RPMI8226 (cell line): ENCODE data around the gene HOXB7.

Experiments
- DNase-seq: peaks from one replicate; pipeline ENCODE4 v3.0.0-alpha.2; 2015

Gene HOXB7

DNA sequence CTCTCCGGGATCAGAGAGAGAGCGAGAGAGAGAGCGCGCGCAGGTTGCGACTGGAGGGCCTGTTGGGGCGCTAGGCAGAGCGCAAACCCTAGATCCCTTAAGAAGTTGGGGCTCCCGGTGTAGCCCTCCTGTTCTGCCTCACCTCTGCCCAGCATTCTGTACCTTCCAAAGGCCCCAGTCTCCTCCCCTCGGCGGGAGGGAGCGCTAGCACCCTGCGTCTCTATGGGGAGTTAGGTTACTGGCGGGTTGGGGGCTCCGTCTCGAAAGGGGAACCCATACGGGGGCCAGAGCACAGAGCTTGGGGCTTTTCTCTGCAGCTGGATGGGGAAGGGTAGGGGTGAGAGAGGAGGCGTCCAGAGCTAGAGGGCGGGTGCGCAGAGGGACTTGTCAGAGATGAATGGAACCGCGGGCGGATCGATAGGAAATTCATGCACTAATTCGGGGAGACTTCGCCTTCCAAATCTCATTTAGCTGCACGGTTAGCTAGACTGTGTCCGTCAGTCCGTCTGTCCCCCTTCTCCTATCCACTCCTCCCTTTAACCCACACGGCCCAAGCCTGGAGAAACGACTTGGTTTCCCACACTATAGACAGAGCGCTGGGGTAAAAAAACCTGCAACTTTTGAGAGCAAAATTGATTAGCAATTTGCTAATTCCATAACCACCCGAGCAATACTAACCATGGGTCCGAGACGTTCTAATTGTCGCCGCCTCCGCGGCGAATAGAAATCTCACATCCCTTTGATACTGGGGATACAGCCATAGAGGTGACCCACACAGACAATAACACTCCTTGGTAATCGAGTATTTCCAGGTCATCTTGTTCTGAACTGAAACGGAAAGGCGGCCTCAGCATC, 32.0 kb downstream of the HOXB7 start:
- DNase-seq, result peak; percentile 32

DNA sequence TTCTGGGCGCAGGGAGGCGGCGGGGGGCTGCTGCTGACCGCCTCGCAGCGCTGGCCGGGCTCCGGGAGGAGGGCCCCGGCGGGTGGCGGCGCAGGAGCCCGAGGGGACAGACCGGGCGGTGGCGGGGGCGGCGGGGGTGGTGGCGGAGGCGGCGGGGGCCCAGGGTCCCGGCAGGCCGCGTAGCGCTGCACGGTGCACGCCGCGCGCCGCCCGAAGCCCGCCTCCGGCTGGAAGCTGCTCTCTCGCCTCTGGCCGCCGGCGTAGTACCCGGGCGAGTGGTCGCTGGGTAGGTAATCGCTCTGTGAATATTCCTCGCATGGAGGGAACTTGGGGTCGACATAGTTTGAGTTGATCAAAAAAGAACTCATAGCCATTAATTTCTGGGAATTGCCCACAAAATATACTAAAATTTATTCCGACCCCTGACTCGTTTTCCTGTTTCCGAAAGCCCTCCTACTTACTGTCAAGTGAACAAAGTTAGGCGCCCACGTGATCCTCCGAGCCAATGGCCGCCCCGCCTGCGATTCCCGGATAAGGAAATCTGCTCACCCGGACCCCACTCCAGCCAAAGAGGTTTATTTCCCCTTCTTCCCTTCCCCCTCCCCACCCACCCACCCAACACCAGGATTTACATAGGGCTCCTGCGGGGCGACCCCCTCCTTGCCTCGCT, 32.7 kb downstream of the HOXB7 start, which contains the start of gene HOXB4:
Gene HOXB4 (minus strand): TSS at position 405 of the 670 bp plus-strand sequence. CDS start 31 bp downstream, at position 374.
- peak; percentile 69 for DNase-seq

DNA sequence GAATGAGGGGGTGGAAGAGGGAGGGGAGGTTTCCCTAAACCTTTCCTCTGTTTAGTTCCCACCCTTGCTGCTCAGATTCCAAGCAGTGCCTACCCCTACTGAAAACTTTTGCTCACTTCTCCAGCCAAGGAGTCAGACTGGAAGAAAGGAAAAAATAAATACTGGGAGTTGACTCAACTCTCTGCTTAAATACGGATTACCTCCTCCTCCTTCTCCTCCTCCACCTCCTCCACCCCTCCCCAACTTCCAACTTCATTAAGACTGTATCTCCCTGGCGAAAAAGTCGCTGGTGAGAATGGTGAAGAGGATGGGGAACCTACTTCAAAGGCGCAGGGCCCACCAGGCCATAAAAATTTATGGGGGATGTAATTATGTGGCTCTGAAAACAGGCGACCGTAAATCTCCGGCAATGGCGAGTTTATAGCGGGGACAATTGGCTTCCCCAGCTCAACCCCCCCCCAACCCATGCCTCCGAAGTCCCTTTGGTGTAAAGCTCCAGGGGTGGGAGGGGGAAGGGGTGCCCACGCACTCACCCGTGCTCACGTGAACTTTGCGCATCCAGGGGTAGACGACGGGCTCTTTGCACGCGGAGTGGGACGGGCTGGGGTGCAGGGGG, 33.4 kb downstream of the HOXB7 start:
- no peak for DNase-seq

DNA sequence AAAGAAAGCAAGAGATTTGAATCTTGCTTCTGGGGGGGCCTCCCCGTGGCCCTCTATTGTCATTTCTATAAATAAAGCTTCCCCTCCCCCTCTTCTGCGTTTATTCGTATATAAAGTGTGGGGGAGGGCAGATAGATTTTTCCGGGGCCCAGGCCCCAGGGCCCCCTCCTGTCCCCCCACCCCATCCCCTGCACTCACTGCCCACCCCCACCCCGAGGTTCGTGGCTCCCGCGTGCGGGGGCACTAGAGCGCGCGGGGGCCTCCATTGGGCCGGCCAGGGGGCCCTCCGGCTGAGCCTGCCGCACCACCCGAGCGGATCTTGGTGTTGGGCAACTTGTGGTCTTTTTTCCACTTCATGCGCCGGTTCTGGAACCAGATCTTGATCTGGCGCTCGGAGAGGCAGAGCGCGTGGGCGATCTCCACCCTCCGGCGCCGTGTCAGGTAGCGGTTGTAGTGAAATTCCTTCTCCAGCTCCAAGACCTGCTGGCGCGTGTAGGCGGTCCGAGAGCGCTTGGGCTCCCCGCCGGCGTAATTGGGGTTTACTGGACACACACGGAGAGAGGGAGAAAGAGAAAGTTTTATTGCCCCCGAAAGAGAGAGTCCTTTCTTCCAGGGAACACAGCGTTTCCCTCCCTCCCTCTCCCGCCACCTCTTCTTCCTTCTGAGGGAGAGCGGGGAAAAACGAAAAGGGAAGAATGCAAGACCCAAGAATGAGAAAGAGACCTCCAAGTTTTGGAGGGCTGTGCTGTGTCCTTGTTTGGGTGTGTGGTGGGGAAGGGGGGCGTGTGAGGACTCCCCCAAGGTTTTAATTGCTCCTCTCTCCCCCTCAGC, 34.1 kb downstream of the HOXB7 start:
- no peak for DNase-seq

DNA sequence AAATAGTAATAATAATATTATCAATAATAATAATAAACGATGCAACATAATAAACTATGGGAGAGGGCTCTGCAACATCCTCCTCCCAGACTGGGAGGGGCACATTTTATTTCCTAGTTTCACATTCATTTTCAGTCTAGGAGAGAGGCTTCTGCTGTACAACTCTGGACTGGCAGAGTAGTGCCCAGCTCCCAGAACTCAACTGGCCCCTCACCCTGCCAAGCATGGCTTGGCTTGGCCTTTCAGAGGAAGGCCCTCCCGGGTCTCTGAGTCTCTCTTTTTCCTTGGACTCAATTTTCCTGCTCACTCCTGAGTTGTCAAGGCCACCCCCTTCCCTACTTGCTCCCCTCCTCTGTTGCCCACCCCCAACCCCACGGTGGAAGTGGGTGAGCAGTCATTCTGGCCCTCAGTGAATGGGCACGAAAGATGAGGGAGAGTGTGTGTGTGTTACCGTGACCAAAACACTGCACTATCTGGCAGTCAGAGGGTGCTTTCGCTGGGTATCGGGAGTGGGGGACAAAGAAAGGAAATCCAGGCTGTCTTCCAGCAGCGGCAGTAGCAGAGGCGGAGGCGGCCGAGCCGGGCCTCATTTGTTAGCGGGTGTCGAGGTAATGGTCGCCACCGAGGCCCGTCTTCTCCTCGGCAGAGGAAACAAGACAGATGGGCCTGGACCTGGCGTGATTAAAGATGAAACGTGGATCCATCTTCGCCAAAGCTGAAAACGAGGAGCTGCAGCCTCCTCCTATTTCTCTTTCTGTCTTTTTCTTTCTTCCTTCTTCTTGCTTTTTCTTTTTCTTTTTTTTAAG, 34.9 kb downstream of the HOXB7 start:
- DNase-seq, result no peak

DNA sequence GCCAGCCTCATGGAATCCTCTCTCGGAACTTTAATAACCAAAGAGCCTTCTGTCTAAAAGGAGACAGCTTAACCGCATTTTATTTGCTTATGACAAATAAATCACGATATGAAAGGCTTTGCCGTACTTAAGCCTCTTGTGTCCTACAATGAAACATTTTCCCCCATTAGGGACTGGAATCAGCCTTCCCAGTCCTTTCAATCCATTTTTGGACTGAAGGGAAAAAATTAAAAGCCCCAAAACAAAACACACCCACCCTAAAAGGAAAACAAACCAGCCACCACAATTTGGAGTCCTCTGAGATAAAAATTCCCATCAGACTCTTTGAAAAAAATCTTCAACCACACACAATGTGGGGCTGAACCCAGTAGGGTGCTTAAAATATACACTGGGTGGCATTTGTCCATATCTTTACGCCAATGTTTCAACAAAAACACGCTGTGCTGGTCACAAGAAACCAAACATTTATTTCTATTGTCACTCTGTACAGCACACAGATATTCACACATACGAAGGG, 35.7 kb downstream of the HOXB7 start:
- no peak for DNase-seq

DNA sequence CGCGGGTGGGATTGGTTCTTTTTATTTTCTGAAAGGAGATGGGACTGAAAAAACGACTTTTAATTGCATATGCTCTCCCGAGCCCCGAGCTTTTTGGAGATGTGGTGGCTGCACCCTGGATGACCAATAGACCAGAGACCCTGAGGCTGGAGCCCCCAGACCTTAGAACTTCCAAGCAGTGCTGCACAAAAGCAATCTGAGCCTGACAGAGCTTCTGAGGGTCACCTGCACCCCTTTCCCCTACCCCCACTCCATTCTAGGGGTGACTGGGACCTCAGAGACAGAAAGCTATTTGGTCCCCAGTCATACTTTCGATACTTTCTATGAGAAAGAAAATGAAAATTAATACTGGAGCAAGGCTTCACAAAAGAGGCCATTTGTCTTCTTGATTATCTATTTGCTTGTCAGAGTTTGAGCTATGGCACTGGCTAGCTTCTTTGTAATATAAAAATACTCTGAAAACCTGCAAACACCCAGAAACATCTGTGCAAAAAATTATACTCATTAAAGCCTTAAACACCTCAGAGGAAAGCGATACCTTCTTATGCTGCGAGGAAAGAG, 36.2 kb downstream of the HOXB7 start:
- DNase-seq, result no peak

DNA sequence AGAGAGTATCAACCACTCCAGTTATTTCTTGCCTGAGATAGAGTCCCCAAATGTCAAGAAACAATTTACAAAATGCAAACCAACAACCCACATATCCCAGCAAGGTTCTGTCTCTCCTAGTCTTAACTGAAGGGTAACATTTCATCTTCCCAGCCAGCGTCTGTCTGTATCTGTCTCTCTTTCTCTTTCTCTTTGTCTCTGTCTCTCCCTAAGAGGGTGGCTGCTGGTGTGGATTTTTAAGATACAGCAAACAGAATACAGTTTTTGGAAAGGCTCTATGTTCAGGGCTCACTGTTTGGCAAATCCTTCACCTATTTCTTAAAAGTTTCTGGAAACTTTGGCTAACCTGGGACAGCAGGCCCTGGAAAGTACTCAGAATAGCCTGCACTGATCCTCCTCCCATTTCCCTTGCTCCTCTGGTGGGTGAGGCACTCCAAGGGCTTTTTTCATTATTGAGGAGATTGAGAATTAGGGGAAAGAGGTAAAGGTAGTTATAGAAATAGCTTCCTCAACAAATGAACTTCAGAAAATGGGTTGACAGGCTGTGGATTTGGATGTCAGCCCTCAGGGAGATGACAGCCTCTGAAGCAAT, 38.9 kb downstream of the HOXB7 start:
- no peak for DNase-seq

DNA sequence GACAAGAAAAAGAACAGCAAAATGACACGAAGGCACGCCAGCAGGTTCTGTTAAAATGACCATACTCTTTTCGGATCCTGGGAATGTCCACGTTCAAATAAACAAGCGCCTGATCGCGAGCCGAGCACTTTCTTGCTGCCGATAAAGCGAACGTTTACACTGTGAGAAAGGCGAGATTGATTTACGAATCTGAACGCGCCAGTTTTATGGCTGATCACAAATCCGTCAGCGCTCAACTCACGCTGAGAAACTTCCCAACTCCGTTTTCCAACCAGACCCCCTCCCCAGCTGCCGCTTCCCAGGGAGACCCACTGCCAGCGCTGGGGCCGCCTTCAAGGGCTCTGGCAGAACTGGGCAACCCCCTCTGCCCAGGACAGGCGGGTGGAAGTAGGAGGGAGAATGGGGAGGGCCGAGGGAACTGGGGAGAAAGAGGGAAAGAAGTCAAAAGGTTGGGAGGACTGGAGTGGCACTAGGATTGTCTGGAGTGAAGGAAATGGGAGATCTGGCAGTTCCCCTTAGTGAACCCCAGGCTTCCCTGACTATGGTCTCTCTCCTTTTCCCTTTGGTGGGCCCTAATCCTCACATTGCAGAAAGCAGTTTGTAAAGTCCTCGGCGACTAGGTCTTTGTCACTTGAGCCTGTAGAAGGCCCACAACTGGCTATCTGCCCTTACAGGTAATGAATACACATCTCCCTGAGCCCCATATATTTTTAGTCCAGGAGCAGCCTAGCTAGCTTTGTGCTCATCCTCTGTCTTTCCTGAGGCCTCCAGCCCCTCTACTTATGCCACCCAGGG, 39.6 kb downstream of the HOXB7 start:
- DNase-seq, result no peak

DNA sequence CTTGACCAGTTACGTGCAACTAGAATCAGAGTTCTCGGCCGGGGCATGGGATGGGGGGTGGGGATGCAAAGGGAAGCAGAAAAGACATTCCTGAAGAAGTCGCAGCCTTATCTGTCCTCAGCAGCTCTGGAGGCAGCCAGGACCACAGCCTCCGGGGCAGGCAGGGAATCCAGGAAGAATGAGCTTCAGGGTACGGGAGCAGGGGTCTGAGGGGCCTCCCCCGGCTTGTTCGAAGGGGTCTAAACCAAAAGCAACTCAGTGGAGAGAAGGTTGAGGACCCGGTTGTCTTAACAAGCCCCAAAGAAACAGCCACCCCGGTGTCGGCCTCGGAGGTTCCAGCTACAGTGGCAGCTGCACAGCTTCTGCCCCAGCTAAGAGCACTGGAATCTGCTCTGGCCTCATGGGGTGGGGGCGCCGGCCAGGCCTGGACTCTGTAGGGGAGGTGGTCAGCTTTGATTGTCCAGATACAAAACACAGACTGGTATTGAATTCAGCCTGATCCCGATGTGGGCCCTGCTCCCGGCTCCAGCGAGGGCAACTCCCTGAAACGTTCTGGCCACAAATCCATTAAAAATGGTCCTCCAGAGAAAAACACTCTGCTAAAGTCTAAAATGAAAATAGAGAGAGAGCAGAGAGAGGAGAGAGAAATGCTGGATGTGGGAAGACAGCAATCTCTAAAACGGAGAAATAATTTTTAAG, 40.3 kb downstream of the HOXB7 start:
- no peak for DNase-seq

DNA sequence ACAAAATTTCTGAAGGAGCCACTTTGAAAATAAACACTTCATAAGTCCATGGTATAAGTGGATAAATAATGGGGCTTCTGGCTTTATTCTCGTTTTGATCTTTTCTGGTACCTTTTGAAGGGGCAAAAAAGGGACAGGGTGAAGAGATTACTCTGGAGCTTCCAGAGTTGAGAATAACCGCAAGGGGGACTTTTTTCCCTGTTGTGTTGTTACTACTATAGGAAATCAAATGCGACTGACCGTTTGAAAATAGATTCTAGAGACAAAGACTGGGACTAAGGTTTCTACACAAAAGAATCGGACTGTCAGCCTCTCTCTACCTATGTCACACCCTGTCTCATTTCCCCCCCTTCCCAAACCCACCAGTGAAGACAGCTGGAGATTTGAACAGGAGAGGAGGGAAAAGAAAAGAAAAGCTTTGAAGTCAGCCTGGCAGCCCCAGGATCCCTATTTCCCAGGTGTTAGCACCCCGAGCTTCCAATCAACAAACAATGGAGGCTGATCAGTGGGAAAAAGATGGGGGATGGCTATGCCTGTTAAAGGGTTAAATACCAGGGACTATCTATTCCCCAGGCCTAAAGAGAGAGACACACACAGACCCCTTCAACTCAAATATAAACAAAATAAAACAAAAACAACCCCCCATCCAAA, 41.0 kb downstream of the HOXB7 start:
- DNase-seq, result no peak

DNA sequence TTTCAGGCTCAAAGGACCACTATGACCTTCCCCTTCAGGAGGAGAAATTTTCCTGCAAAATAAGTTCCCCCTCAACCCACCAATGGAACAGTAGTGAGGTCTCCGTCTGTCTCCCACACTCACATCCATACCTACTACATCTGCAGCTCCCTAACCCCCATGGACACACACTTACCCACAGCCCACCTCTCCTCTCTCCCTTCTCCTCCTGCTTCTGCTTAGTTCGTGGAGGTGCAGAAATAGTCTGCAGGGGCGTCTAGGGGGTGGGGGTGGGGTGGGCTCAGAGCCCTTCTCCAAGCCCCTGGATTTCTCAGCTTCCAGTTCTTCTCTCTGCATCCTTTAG, 41.6 kb downstream of the HOXB7 start:
- DNase-seq, result no peak

DNA sequence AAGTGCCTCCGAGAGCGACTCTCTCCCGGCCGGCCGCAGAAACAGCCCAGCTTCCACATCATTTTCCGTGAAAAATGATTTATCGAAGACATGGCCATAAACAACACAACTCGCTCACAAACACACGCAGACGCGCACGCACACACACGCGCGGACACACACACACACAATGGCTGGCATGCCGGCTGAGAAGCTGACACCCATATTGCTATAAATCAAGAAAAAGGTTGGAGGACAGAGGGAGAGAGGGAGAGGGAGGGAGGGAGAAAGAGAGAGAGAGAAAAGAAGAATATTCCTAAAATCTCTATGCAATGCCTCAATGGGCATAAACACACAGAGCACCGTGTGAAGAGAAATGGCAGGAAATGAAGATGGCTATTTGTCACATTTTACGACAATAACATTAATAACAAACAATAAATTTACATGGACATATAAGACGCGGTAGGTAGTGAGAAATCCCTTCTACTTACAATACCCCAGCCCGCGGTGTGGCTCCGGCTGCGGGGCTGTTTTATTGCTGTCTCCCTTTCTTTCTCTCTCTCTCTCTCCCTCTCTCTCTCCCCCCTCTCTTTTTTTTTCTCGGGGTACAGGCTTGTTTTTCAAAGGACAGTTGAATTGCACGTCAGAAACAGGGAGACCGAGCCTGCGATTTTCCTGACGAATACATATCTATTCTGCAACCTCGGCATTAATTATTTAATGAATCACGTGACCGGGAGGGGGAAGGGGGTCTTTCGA, 42.1 kb downstream of the HOXB7 start:
- no peak for DNase-seq

DNA sequence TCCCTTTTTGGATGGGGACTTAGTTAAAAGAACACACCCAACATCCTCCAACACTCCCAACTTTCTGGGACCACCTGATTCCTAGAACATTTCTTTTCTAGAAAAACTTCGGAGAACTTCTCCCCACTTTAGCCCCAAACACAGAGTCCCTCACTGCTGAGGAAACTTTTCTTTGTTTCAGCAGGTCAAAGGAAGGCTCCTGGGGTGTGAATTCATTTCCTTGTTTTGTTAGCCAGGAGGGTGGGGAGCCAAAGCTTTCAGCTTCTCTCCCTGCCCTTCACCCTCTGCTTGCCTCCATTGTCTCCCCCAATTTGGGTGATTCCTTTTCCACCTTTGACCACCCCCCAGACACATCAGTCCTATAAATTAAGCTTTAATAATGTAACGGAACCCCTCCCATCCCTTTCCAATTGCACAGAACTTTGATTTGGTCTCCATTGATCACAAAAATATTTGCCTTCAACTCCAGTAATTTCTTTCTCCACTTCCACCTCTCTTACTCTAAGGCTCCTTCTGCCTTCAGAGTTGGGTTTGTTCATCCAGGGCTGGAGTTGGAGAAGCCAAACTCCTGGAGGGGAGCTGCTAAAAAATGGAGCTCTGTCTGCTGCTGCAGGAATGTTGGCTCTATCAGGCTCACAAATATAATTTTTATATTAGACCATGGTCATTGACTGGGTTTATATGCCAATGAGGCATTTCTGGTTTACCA, 43.0 kb downstream of the HOXB7 start:
- DNase-seq, result no peak

DNA sequence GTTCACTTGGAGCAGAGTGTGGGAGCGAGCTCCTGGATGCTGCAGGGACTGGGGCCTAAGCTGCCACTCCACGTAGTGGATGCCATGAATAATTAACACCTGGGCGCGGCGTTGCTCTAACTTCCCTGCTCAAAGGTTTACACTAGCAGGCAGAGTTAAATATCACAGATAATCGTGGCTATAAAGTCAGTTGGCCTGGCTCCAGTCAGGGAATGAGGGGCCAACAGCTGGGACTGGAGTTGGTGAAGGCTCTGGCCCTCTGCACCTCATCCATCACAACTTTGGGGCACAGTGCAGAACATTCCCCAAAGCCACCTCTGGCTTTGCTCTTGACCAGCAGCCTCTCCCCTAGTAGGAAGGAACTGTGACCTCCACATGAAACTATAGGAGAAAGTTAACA, 43.6 kb downstream of the HOXB7 start:
- DNase-seq, result no peak

DNA sequence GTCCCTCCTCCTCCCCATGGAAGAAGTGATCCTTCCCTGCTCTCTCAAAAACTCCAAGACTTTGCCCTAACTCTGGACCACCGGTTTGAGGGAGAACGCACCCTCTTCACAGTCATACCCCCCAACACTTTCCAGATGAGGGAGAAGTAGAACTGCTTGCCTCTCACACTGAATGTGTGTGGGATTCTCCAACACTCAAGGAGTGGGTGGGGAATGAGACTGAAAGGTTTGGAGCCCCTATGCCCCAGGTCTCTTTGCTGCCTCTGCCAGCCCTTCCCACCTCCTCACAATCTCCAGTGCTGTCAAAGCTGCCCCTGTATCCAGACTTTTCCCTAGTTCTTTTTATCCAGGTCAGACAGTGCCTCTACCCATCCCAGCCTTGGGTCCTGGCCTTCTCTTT, 44.1 kb downstream of the HOXB7 start:
- no peak for DNase-seq

DNA sequence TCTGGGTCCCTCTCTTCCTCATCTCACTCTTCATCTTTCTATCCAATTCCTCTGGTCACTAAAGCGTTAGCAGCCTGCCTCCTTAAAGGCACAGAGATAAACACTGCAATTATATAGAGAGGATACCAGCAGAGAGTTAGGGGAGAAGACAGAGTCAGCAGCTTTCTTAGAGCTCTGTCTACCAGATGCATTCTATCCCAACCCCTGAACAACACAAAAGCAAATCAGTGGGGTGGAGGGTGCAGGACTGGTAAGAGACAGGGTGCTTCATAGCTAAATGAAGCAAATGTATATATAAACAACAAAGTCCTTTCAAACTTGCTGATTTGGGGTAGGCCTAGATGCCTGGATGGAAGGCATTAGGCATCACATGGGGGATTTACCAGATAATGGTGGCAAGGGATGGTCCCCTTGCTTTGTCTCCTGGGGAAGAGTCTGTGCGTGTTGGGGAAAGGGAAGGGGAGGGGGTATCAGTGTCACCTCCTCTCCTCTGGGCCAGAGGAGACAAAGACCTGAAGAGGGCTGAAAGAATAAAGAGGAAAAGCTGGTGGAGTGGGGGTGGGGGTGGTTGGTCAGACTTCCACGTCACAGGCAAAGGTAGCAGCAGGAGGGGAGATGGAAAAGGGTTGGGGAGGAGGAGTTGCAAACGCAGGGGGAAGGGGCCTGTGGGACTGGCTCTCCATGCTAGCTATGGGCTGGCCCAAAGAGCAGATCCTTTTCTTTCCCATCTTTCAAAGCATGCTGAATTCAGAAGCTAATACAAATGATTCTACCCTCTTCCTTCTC, 44.7 kb downstream of the HOXB7 start:
- no peak for DNase-seq
